ENCODE measurements around the gene ADAM19.

ADAM19 gene

GRCh38 chr5:157546456-157547100, 29.0 kb downstream of the ADAM19 start:
- DNase-seq (ENCODE audit: extremely low spot score), result no peak
- TF ChIP-seq LEF1 (IDR thresholded peaks at IDR 0.05; ENCODE audit: borderline replicate concordance), result no peak
- TF ChIP-seq CTBP1 (IDR thresholded peaks at IDR 0.05; ENCODE audit: borderline replicate concordance), result no peak
- POLR2A ChIA-PET, result no interaction called here
- CTCF ChIA-PET, result no interaction called here

- no peak for DNase-seq (ENCODE audit: extremely low spot score)
- CTCF ChIA-PET, result no interaction called here
- TF ChIP-seq HDGF (IDR thresholded peaks at IDR 0.05; ENCODE audit: borderline replicate concordance) (no peak), BHLHE40 (IDR thresholded peaks at IDR 0.05; ENCODE audit: borderline replicate concordance) (no peak), SP1 (IDR thresholded peaks at IDR 0.05) (no peak), ARNT (IDR thresholded peaks at IDR 0.05) (no peak), LEF1 (IDR thresholded peaks at IDR 0.05; ENCODE audit: borderline replicate concordance) (no peak), TARDBP (IDR thresholded peaks at IDR 0.05) (no peak), ELF4 (IDR thresholded peaks at IDR 0.05) (no peak), PKNOX1 (IDR thresholded peaks at IDR 0.05) (no peak), SUZ12 (IDR thresholded peaks at IDR 0.05) (no peak), FOXM1 (IDR thresholded peaks at IDR 0.05; ENCODE audit: borderline replicate concordance) (no peak), L3MBTL2 (conservative IDR thresholded peaks at IDR 0.05) (no peak), CTBP1 (IDR thresholded peaks at IDR 0.05; ENCODE audit: borderline replicate concordance) (no peak), FOXA1 (IDR thresholded peaks at IDR 0.05) (no peak), NFRKB (IDR thresholded peaks at IDR 0.05) (no peak), ZNF384 (IDR thresholded peaks at IDR 0.05) (no peak), FOXK2 (IDR thresholded peaks at IDR 0.05) (no peak)
- POLR2A ChIA-PET, result no interaction called here
Observed at GRCh38 chr5:157545610-157546310, 29.8 kb downstream of the ADAM19 start.

GRCh38 chr5:157544623-157544989, 31.0 kb downstream of the ADAM19 start:
- no peak for TF ChIP-seq ARNT (IDR thresholded peaks at IDR 0.05)
- no peak for TF ChIP-seq LEF1 (IDR thresholded peaks at IDR 0.05; ENCODE audit: borderline replicate concordance)
- no peak for TF ChIP-seq L3MBTL2 (conservative IDR thresholded peaks at IDR 0.05)
- TF ChIP-seq SP1 (IDR thresholded peaks at IDR 0.05), result no peak
- TF ChIP-seq FOXM1 (IDR thresholded peaks at IDR 0.05; ENCODE audit: borderline replicate concordance), result no peak
- no peak for TF ChIP-seq FOXA1 (IDR thresholded peaks at IDR 0.05)
- no peak for TF ChIP-seq ELF4 (IDR thresholded peaks at IDR 0.05)
- TF ChIP-seq NFRKB (IDR thresholded peaks at IDR 0.05), result no peak
- no peak for TF ChIP-seq FOXK2 (IDR thresholded peaks at IDR 0.05)
- TF ChIP-seq PKNOX1 (IDR thresholded peaks at IDR 0.05), result no peak
- TF ChIP-seq TARDBP (IDR thresholded peaks at IDR 0.05), result no peak
- no peak for TF ChIP-seq CTBP1 (IDR thresholded peaks at IDR 0.05; ENCODE audit: borderline replicate concordance)
- no peak for TF ChIP-seq SUZ12 (IDR thresholded peaks at IDR 0.05)
- no peak for TF ChIP-seq ZNF384 (IDR thresholded peaks at IDR 0.05)
- no peak for TF ChIP-seq BHLHE40 (IDR thresholded peaks at IDR 0.05; ENCODE audit: borderline replicate concordance)
- ChIA-PET POLR2A (no interaction called here), CTCF (no interaction called here)
- no peak for DNase-seq (ENCODE audit: extremely low spot score)

- no peak for TF ChIP-seq SUZ12 (IDR thresholded peaks at IDR 0.05)
- no peak for TF ChIP-seq TARDBP (IDR thresholded peaks at IDR 0.05)
- TF ChIP-seq NFRKB (IDR thresholded peaks at IDR 0.05), result no peak
- TF ChIP-seq ARNT (IDR thresholded peaks at IDR 0.05), result no peak
- TF ChIP-seq FOXA1 (IDR thresholded peaks at IDR 0.05), result no peak
- no peak for TF ChIP-seq LEF1 (IDR thresholded peaks at IDR 0.05; ENCODE audit: borderline replicate concordance)
- no peak for TF ChIP-seq HDGF (IDR thresholded peaks at IDR 0.05; ENCODE audit: borderline replicate concordance)
- no peak for TF ChIP-seq CTBP1 (IDR thresholded peaks at IDR 0.05; ENCODE audit: borderline replicate concordance)
- no peak for DNase-seq (ENCODE audit: extremely low spot score)
- CTCF ChIA-PET, result no interaction called here
- POLR2A ChIA-PET, result no interaction called here
Observed at GRCh38 chr5:157543825-157544622, 31.6 kb downstream of the ADAM19 start.

GRCh38 chr5:157542282-157543000, 33.1 kb downstream of the ADAM19 start:
- TF ChIP-seq NFRKB (IDR thresholded peaks at IDR 0.05) (no peak), PKNOX1 (IDR thresholded peaks at IDR 0.05) (no peak), FOXA1 (IDR thresholded peaks at IDR 0.05) (no peak), ZNF384 (IDR thresholded peaks at IDR 0.05) (no peak), CTBP1 (IDR thresholded peaks at IDR 0.05; ENCODE audit: borderline replicate concordance) (no peak), FOXM1 (IDR thresholded peaks at IDR 0.05; ENCODE audit: borderline replicate concordance) (no peak), SUZ12 (IDR thresholded peaks at IDR 0.05) (no peak), HDGF (IDR thresholded peaks at IDR 0.05; ENCODE audit: borderline replicate concordance) (no peak), BHLHE40 (IDR thresholded peaks at IDR 0.05; ENCODE audit: borderline replicate concordance) (no peak), TARDBP (IDR thresholded peaks at IDR 0.05) (no peak), SP1 (IDR thresholded peaks at IDR 0.05) (no peak), LEF1 (IDR thresholded peaks at IDR 0.05; ENCODE audit: borderline replicate concordance) (no peak), ELF4 (IDR thresholded peaks at IDR 0.05) (no peak), L3MBTL2 (conservative IDR thresholded peaks at IDR 0.05) (no peak), FOXK2 (IDR thresholded peaks at IDR 0.05) (no peak), ARNT (IDR thresholded peaks at IDR 0.05) (no peak)
- DNase-seq (ENCODE audit: extremely low spot score), result no peak
- POLR2A ChIA-PET, result no interaction called here
- CTCF ChIA-PET, result no interaction called here
